Forelimb muscle (tissue), 1 donor: ENCODE measurements around the gene CGNL1. TPM values are rescaled to one million over a fixed set of nuclear protein-coding genes. Genes with fewer than 3 reads are reported as not detected.

ENCODE experiments used
- DNase-seq: peaks from one replicate; pipeline ENCODE4 v3.0.0-alpha.2; 2013; ENCODE audit warnings: low read depth
- polyA plus RNA-seq: library from polyadenylated mRNA; unstranded; fragments of 120-200 nt; gene quantifications from one replicate; pipeline ENCODE4 v1.2.1, GENCODE V29; 2013; ENCODE audit not compliant: insufficient read length

CGNL1 gene
- polyA plus RNA-seq, 1 donor: 8.3 TPM

DNA sequence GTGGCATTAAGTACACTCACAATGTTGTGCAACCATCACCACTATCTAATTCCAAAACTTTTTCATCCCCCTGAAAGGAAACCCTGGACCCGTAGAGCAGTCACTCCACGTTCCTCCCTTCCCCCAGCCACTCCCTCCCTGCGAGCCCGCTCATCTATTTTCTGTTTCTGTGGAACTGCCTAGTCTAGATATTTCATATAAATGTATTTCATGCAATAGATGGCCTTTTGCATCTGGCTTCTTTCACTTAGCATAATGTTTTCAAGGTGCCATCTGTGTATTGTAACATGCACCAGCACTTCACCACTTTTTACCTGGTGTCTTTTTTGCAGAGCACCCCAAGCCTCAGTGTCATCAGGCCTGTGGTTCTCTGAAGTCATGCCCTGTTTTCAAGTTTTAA is 10.7 kb downstream of the CGNL1 start:
- no peak for DNase-seq

- no peak for DNase-seq
Measured at GRCh38 chr15:57387564-57388076, 11.3 kb downstream of the CGNL1 start.

DNA sequence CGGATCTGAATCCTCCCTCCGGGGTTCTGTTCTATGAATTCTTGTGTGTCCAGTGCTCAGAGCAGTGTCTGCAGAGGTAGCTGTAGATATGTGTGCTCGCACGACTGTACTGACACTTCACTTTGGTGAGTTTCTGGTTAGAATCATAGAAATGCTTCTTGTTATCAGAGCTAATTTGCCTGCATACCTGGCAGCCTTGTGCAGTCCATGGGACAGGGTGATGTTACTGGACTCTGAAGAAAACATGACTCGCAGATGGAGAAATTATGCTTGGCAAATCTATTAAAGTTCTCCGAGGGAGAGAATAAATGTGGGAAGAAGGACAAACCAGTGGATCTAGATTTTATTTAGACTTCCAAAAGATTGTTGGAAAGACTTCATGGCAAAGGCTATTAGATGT is 12.2 kb downstream of the CGNL1 start:
- no peak for DNase-seq

GRCh38 chr15:57389991-57390390 is 13.7 kb downstream of the CGNL1 start:
- no peak for DNase-seq

DNA sequence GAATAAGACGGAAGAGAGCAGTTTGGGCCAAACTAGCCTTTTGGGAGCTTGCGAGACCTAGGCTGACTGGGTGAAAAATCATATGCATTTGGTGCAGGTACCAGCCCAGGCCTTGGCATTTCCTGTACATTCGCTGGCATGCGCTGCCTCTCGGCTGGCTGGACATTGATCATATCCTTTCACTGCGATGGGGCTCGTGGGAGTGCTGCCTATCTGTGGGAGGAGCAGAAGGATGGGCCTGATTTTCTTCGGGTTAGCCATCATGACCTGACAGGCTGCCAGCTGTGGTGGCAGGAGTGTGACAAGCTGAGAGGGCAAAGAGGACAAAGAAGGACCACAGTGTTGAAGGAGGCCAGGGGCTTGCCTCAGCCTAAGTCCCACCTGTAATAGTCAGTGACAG is 14.3 kb downstream of the CGNL1 start:
- no peak for DNase-seq

GRCh38 chr15:57391537-57391936 is 15.2 kb downstream of the CGNL1 start:
- DNase-seq: no peak

- DNase-seq: no peak
Measured at GRCh38 chr15:57393061-57393460, 16.8 kb downstream of the CGNL1 start.

- no peak for DNase-seq
Measured at GRCh38 chr15:57395292-57395691, 19.0 kb downstream of the CGNL1 start.

GRCh38 chr15:57398336-57398735 is 22.0 kb downstream of the CGNL1 start:
- no peak for DNase-seq

DNA sequence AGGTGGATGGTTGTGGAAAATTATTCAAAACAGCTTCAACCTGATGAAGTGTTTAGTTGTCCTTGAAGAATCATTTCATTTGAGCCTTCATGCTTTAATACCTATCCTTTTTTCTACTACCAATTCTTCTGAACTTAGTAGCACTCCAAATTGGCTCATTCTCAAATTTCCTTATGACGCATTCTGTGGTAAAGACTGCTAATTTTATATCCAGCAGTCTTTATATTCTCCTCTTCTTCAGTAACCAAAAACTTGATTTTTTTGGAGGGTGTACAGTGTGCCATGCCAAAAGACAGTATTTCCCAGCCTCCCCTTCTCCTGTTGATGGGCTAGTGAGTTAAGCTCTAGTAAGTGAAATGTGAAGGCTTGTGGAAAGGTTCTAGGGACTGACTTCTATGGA is 25.2 kb downstream of the CGNL1 start:
- DNase-seq: no peak

GRCh38 chr15:57403017-57403416 is 26.7 kb downstream of the CGNL1 start:
- DNase-seq: no peak

GRCh38 chr15:57403566-57404325 is 27.4 kb downstream of the CGNL1 start:
- no peak for DNase-seq

DNA sequence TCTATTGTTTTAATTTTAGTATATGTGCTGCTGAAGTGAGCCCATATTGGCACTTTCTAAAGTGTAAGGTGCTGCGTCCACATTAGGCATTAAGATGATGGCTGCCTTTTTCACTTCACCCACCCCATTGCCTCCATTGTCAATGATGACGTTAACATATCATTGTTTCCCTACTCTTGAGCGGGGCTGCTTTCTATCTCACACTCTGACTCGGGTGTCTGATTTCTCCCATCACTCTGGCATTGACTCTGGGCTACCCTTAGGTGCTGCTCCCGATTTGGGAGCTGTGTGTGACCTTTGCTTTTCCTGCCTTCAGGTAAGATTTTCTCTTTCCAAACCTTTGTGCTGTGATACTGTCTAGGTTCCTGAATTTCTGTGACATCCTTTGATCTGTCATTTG is 28.8 kb downstream of the CGNL1 start:
- DNase-seq: no peak

DNA sequence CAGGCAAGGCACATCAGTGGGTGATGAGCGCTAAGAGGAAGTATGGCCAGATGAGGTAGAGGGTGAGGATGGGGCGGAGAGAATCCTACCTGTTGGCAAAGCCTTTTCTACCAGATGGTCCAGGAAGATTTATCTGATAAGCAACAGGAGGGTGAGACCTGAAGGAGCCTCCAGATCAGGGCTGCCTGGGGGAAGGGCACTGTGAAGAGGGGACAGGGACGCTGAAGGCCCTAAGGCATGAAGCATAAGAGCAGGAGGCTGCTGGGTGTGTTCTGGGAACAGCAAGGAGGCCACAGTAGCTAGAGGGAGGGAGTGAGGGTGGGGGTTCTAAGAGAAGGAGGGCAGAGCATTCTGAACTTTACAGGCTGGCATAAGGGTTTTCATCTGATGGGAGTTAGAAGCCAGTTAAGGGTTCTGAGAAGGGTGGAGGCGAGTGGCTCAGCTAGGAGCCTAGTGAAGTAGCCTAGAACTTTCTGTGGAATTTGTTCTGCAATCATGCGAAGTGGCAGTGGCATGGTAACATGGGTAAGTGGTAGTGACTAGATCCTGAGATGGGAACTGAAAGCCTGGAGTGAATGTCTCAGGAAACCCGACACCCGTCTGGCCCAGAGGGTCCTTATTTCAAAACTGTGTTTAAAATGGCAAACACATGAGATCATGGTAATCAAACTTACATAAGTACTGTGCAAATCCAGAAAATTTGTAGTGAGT is 29.9 kb downstream of the CGNL1 start:
- no peak for DNase-seq

DNA sequence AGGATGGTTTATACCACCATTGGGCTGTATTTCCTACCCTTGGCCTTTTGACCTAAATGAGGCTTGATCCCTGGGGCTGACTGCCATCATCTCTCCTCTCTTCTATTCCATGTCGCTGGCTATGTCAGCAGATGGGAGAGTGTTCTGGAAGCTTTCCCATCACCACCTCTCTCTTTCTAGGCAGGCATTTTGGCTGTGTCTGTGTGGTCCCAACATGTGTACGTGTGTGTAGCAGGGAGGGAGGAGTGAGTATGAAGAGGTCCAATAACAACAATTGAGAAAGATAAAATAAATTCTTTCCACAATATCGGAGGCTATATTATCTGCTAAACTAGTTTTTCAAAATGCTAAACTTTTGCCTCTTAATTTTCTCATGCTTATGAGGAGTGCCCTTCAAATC is 34.1 kb downstream of the CGNL1 start:
- DNase-seq: no peak

- DNase-seq: no peak
Measured at GRCh38 chr15:57411945-57412768, 35.9 kb downstream of the CGNL1 start.

GRCh38 chr15:57415602-57416001 is 39.3 kb downstream of the CGNL1 start:
- no peak for DNase-seq

DNA sequence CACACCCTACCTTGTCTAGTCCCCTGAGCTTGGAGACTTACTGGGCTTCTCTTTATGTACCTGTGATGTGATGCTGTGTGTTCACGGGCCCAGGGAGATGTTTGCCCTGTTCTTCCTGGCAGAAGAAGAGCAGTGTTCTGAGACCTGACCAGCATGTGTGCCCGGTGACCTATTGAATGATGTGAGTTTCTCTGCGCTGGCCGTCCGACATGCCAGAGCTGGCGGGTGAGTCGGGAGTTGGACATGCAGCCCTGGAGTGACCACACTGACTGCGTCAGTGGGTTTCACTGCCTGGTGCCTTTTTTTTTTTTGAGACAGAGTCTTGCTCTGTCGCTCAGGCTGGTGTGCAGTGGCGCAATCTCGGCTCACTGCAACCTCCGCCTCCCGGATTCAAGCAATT is 42.3 kb downstream of the CGNL1 start:
- DNase-seq: no peak

GRCh38 chr15:57419335-57419734 is 43.0 kb downstream of the CGNL1 start:
- DNase-seq: no peak

DNA sequence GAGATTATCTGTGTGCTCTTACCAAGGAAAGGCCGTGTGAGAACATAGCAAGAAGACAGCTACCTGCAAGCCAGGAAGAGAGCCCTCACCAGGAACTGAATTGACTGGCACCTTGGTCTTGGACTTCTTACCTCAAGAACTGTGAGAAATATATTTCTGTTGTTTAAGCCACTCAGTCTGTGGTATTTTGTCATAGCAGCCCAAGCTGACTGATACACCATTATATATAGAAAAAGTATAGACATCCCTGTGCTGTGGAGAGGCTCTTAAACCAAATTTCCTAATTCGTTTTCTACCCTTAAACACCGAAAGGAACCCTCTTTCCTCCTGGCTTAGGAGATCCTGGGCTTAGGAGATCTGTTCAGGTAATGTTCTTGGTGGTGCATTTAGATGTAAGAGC is 44.8 kb downstream of the CGNL1 start:
- DNase-seq: no peak

DNA sequence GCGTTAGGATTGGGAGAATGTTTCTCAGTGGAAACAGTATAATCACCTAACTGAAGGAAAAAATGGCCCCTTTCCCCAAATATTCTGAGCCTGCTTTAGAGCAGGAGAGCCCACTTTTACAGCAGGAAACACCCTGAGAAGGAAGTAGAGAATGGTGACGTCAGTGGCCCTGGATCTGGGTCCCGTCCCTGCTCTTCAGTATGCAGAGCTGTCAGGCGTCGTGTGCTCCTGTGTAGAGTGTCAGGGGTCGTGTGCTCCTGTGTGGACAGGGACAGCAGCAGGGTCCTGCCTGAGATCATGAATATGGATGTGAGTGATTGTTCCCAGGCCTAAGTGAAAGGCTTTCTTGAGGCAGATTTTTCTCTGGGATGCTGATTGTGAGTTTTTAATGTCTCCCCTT is 45.2 kb downstream of the CGNL1 start:
- no peak for DNase-seq

GRCh38 chr15:57422113-57422754 is 45.9 kb downstream of the CGNL1 start:
- no peak for DNase-seq
